GM12878 (cell line): ENCODE results near the gene ERAS. TPM values are rescaled to one million over a fixed set of nuclear protein-coding genes. Genes with fewer than 3 reads are reported as not detected.

Experiments
- ATAC-seq: fragments of 200-7000 bp; cut with Tn5 transposase; 3 replicates; pipeline ENCODE4 v1.9.1; 2020; ENCODE audit warnings: mild to moderate bottlenecking, moderate library complexity
- BruUV-seq: library from RNA; stranded (reverse); fragments of 400-500 nt; replicated peaks from 2 replicates; lab custom pipeline; 2021; lab: Mats Ljungman, UMichigan
- CTCF ChIA-PET: fragments of 300-600 bp; sonication (Branson Sonifier 250); formaldehyde crosslinking; extraction: SDS; loops from one replicate; lab custom pipeline; 2021; ENCODE audit warnings: inconsistent platforms; lab: Yijun Ruan, JAX
- POLR2A ChIA-PET: fragments of 350-600 bp; formaldehyde crosslinking; extraction: SDS; loops from one replicate; lab custom pipeline; 2021; ENCODE audit warnings: inconsistent platforms; lab: Charles Lee
- RAD21 ChIA-PET: fragments of 300-600 bp; sonication (Branson Sonifier 250); formaldehyde crosslinking; loops from one replicate; lab custom pipeline; 2023; ENCODE audit warnings: antibody characterized with exemption; ENCODE audit not compliant: unreplicated experiment; lab: Charles Lee
- SMC1A ChIA-PET: fragments of 300-600 bp; sonication (Branson Sonifier 250); formaldehyde crosslinking; loops from one replicate; lab custom pipeline; 2023; ENCODE audit not compliant: unreplicated experiment, uncharacterized antibody; lab: Charles Lee
- DNase-seq: peaks from one replicate; pipeline ENCODE4 v3.0.0-alpha.2; 2011; ENCODE audit warnings: low read depth, low spot score
- FAIRE-seq: peaks from 3 replicates; lab custom pipeline; 2011; peaks lifted over from hg19 to GRCh38; lab: Jason Lieb, UNC
- H2AFZ ChIP-seq: 2 replicates; pipeline ENCODE4 v1.6.0; 2011; ENCODE audit warnings: low read depth, low read length, control low read depth; ENCODE audit not compliant: control insufficient read depth
- H3K27ac ChIP-seq: 2 replicates; pipeline ENCODE4 v1.5.1; 2011; ENCODE audit warnings: control low read depth; ENCODE audit not compliant: control insufficient read depth, insufficient read depth
- H3K27me3 ChIP-seq, 2 experiments: replicated peaks in 1 of 2; 2 replicates each; pipeline versions ENCODE4 v1.6.0 to v1.6.1; 2011; ENCODE audit warnings: low read length in 1 of 2; ENCODE audit not compliant: control insufficient read depth in 2 of 2, insufficient read depth in 2 of 2
- H3K36me3 ChIP-seq, 2 experiments: 2 replicates each; pipeline ENCODE4 v1.5.1; 2011; ENCODE audit warnings: low read length in 1 of 2; ENCODE audit not compliant: control insufficient read depth in 2 of 2, insufficient read depth in 2 of 2
- H3K4me1 ChIP-seq: 2 replicates; pipeline ENCODE4 v1.6.1; 2011; ENCODE audit warnings: mild to moderate bottlenecking, low read length, moderate library complexity, mixed read lengths; ENCODE audit not compliant: control insufficient read depth, insufficient read depth
- H3K4me2 ChIP-seq: 2 replicates; pipeline ENCODE4 v1.6.0; 2011; ENCODE audit warnings: control low read depth; ENCODE audit not compliant: control insufficient read depth, insufficient read depth
- H3K4me3 ChIP-seq: fragments of 200-600 bp; sonication (generic); 2 replicates; pipeline ENCODE4 v1.5.1; 2016
- H3K79me2 ChIP-seq: 2 replicates; pipeline ENCODE4 v1.6.0; 2011; ENCODE audit warnings: low read length; ENCODE audit not compliant: control insufficient read depth, insufficient read depth
- H3K9ac ChIP-seq: 2 replicates; pipeline ENCODE4 v1.8.0; 2011; ENCODE audit warnings: low read length, control low read depth, mixed read lengths; ENCODE audit not compliant: control insufficient read depth, insufficient read depth
- H3K9me3 ChIP-seq: replicated peaks from 3 replicates; pipeline ENCODE4 v1.5.1; 2011; ENCODE audit warnings: mild to moderate bottlenecking, low read length; ENCODE audit not compliant: control insufficient read depth, insufficient read depth
- H4K20me1 ChIP-seq: 2 replicates; pipeline ENCODE4 v1.6.0; 2011; ENCODE audit not compliant: control insufficient read depth, insufficient read depth
- BACH1 ChIP-seq: fragments of 450-650 bp; IDR thresholded peaks from 2 replicates; pipeline ENCODE4 v1.6.1; 2017; ENCODE audit warnings: mild to moderate bottlenecking, borderline replicate concordance
- FOS ChIP-seq: IDR thresholded peaks from 3 replicates; pipeline ENCODE4 v1.6.1; 2011; ENCODE audit warnings: borderline replicate concordance; ENCODE audit not compliant: insufficient read length; ENCODE audit errors: extremely low read depth
- IKZF1 ChIP-seq: fragments of 450-650 bp; conservative IDR thresholded peaks from 2 replicates; pipeline ENCODE4 v1.6.1; 2017; ENCODE audit warnings: antibody characterized with exemption, mild to moderate bottlenecking
- MTA2 ChIP-seq: fragments of 450-650 bp; IDR thresholded peaks from 2 replicates; pipeline ENCODE4 v1.6.1; 2016; ENCODE audit warnings: low read depth, mild to moderate bottlenecking, moderate library complexity
- MYC ChIP-seq: IDR thresholded peaks from 2 replicates; pipeline ENCODE4 v1.6.1; 2011; ENCODE audit warnings: mild to moderate bottlenecking, low read length, moderate library complexity, inconsistent platforms; ENCODE audit not compliant: insufficient read depth, insufficient replicate concordance, insufficient read length, severe bottlenecking
- RBBP5 ChIP-seq: fragments of 200-600 bp; sonication (generic); conservative IDR thresholded peaks from 2 replicates; pipeline ENCODE4 v1.6.1; 2016
- SIN3A ChIP-seq: IDR thresholded peaks from 2 replicates; pipeline ENCODE4 v1.6.1; 2012; ENCODE audit warnings: low read depth, low read length, improper control_type of control experiment
- SMC3 ChIP-seq: IDR thresholded peaks from 2 replicates; pipeline ENCODE4 v1.6.1; 2011; ENCODE audit warnings: low read length, improper control_type of control experiment, borderline replicate concordance
- ZBED1 ChIP-seq: IDR thresholded peaks from 2 replicates; pipeline ENCODE4 v1.6.1; 2016; ENCODE audit warnings: borderline replicate concordance
- WGBS: methylation state at CpG from one replicate; pipeline ENCODE4 v1.1.6; 2016; ENCODE audit warnings: low lambda C conversion rate; ENCODE audit not compliant: insufficient replicate concordance, insufficient coverage; ENCODE audit errors: missing lambda C conversion rate; 5-methylcytosine and 5-hydroxymethylcytosine counted together
- in situ Hi-C: fragments of 300-500 bp; cut with MboI; formaldehyde crosslinking; loops from 9 replicates; pipeline ENCODE4 v1.14.3; 2018; ENCODE audit warnings: mixed read lengths
- intact Hi-C: fragments of 100-400 bp; cut with micrococcal nuclease; formaldehyde crosslinking; loops from one replicate; pipeline ENCODE4 v1.14.2; 2022; ENCODE audit not compliant: unreplicated experiment
- polyA plus RNA-seq, 11 experiments: library from polyadenylated mRNA; depleted of rRNA in 4 of 11; unstranded in 6 of 11; stranded (reverse) in 5 of 11; fragments of >200 nt; fragmentation: Nextera tagmentation in 4 of 11; fragmentation: Illumina TruSeq in 1 of 11; extraction: Ambion mirVana in 4 of 11; extraction: Trizol in 1 of 11; gene quantifications; 1 replicate in 1 of 11; 2 replicates in 10 of 11; pipeline versions ENCODE4 v1.2.1 to v1.2.3, GENCODE V29; 2011 to 2016; ENCODE audit warnings: inconsistent platforms in 2 of 11, missing spikeins in 2 of 11, low read depth in 1 of 11
- total RNA-seq, 4 experiments: library from RNA; depleted of rRNA in 3 of 4; stranded (reverse); fragments of >200 nt in 3 of 4; fragmentation: Illumina TruSeq in 1 of 4; extraction: Trizol in 1 of 4; gene quantifications; 2 replicates each; pipeline versions ENCODE4 v1.2.1 to v1.2.3, GENCODE V29; 2013 to 2021
- TF ChIP-seq, protein P1 (sequence below): IDR thresholded peaks from 2 replicates; pipeline ENCODE4 v1.6.1; 2011; ENCODE audit warnings: borderline replicate concordance, low read depth, mild to moderate bottlenecking, moderate library complexity, low read length; ENCODE audit not compliant: insufficient read depth, poor library complexity, severe bottlenecking

Gene ERAS
- total and polyA plus RNA-seq, 10 of the 15 experiments (the other 5 are each of a cell fraction or from before 2014, with no cell fraction given), result not detected

DNA sequence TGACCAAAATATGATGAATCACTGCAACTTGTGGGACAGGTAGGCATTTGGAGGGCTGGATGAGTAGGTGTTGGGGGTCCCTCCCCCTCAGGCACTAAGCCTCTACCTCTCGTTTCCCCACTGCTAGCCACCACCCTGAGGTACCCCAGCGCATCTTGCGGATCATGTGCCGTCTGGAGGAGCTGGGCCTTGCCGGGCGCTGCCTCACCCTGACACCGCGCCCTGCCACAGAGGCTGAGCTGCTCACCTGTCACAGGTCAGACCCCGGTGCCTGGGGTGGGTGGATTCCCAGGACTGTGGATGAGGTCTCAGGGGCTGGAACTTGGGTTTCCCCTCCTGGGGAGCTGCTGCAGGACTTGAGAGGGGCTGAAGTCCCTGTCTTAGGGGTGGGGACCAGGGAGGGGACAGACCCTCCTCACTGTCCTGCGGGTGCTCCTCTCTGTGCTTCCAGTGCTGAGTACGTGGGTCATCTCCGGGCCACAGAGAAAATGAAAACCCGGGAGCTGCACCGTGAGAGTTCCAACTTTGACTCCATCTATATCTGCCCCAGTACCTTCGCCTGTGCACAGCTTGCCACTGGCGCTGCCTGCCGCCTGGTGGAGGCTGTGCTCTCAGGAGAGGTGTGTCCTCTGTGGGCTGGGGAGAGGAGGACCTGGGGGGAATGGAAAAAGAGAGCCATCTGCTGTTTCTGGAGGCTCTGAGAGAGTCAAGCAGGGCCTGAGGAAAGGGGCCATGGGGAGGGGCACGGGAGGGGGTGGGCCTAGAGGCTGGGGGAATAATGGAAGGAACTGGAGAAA lies 10.1 kb upstream of the ERAS start:
- no peak overlapping the region for H3K9ac ChIP-seq
- no TSS peak for BruUV-seq
- no peak for FAIRE-seq

More for the DNA sequence above, 10.1 kb upstream of the ERAS start:
- TF ChIP-seq ZBED1, result no peak
- no peak for TF ChIP-seq SIN3A
- no peak for TF ChIP-seq RBBP5
- no peak for TF ChIP-seq FOS
- no peak for TF ChIP-seq MTA2
- no peak for TF ChIP-seq SMC3
- TF ChIP-seq IKZF1, result no peak
- no peak for TF ChIP-seq BACH1
- TF ChIP-seq, protein P1, sequence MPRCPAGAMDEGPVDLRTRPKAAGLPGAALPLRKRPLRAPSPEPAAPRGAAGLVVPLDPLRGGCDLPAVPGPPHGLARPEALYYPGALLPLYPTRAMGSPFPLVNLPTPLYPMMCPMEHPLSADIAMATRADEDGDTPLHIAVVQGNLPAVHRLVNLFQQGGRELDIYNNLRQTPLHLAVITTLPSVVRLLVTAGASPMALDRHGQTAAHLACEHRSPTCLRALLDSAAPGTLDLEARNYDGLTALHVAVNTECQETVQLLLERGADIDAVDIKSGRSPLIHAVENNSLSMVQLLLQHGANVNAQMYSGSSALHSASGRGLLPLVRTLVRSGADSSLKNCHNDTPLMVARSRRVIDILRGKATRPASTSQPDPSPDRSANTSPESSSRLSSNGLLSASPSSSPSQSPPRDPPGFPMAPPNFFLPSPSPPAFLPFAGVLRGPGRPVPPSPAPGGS, result no peak
- TF ChIP-seq MYC, result no peak
- TF ChIP-seq, all 136 proteins: peak for 0
- SMC1A ChIA-PET, result no interaction called here
- RAD21 ChIA-PET, result no interaction called here
- 68% methylated on average over 17 of the region's 18 CpGs for WGBS
- DNase-seq, result no peak
- Histone ChIP-seq H3K36me3 (no peaks in the 10 kb centered on the region), H4K20me1 (no peaks in the 10 kb centered on the region), H3K27ac (no peak overlapping the region), H3K27me3 (no peaks in the 10 kb centered on the region), H2AFZ (no peak overlapping the region), H3K4me3 (no peak overlapping the region), H3K79me2 (no peaks in the 10 kb centered on the region), H3K4me1 (no peaks in the 10 kb centered on the region), H3K9me3 (no peaks in the 10 kb centered on the region), H3K4me2 (no peak overlapping the region)
- CTCF ChIA-PET, result interaction anchor here (0.6 to 0.7 kb wide), 2 partner anchors 11 to 167 kb away, joined by 3 to 4 read pairs; no protein-coding TSS in a partner anchor
- in situ Hi-C loops (no loop called here), intact Hi-C loops (no loop called here)
- POLR2A ChIA-PET, result no interaction called here
- no peak for ATAC-seq
